Stimulated activated memory B cell treated with anti-CD40 and anti-IgM and Interleukin-4, amounts not matched to agents 10 μg/mL and 1 μg/mL and 100 μg/mL, for 72 hours (primary cell): ENCODE measurements around the gene EGFR.

Experiments
- ATAC-seq: fragments of 150-1000 bp; cut with Tn5 transposase; 2 replicates; pipeline ENCODE4 v1.10.0; 2021
- H3K27ac Mint-ChIP-seq: one replicate; pipeline ENCODE4 v1.8.0; 2022; ENCODE audit warnings: mild to moderate bottlenecking, mixed read lengths
- H3K27me3 Mint-ChIP-seq: one replicate; pipeline ENCODE4 v1.8.0; 2022; ENCODE audit warnings: mixed read lengths
- H3K36me3 Mint-ChIP-seq: one replicate; pipeline ENCODE4 v1.8.0; 2022; ENCODE audit warnings: mixed read lengths
- H3K4me1 Mint-ChIP-seq: one replicate; pipeline ENCODE4 v1.8.0; 2022; ENCODE audit warnings: mixed read lengths
- H3K4me3 Mint-ChIP-seq: one replicate; pipeline ENCODE4 v1.8.0; 2022; ENCODE audit warnings: mild to moderate bottlenecking, moderate library complexity, mixed read lengths
- H3K9me3 Mint-ChIP-seq: one replicate; pipeline ENCODE4 v1.8.0; 2022; ENCODE audit warnings: mixed read lengths

EGFR gene

GRCh38 chr7:55244006-55244745 lies 225.4 kb downstream of the EGFR start:
- no peaks in the 10 kb centered on the region for H3K4me1 Mint-ChIP-seq
- no peak overlapping the region for H3K27ac Mint-ChIP-seq
- H3K27me3 Mint-ChIP-seq = peaks cover 16% of the 10 kb centered on the region
- H3K9me3 Mint-ChIP-seq = no peaks in the 10 kb centered on the region
- ATAC-seq = no peak
- H3K36me3 Mint-ChIP-seq = no peaks in the 10 kb centered on the region
- H3K4me3 Mint-ChIP-seq = no peak overlapping the region

DNA sequence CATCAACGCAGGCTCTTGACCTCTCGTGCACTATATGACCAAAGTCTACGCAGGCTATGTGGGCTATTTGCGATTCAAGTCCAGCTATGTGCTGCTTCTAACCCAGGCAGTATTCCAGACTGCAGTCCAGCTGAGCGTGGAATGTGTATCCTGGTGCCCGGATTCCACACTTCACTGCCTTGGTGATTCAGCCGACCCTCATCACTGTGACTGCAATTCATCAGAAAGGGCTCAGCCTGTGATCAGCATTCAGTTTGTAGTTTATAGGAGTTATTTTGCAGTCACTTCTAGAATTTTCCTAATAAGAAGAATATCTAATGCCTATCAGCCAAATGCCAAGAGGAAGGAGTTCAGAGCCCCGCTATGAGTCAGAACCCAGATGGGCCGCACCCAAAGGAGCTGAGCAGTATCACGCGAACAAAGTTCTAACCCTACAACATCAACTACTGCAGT lies 226.5 kb downstream of the EGFR start:
- no peak for ATAC-seq
- H3K36me3 Mint-ChIP-seq = no peaks in the 10 kb centered on the region
- no peaks in the 10 kb centered on the region for H3K9me3 Mint-ChIP-seq
- H3K27ac Mint-ChIP-seq = no peak overlapping the region
- peaks cover 16% of the 10 kb centered on the region for H3K27me3 Mint-ChIP-seq
- no peak overlapping the region for H3K4me3 Mint-ChIP-seq
- no peaks in the 10 kb centered on the region for H3K4me1 Mint-ChIP-seq

DNA sequence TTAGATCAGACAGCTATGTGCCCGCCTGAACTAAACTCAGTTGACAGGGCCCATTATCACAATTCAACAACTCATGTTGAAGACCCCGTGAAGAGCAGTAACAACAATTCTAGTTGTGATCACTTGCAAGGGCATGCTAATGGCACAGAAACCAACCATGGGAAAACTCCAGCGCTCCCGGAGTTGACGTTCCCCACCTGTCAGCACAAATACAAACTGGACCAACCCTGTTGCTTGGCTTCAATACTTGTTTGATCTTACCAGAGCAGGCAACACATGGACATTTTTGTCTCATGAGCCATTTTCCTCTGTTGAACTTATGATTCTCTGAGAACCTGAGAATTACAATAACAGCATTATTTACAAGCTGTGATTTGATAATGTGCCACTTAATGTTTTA lies 227.4 kb downstream of the EGFR start:
- no peak overlapping the region for H3K4me3 Mint-ChIP-seq
- H3K4me1 Mint-ChIP-seq = no peaks in the 10 kb centered on the region
- no peak for ATAC-seq
- peaks cover 23% of the 10 kb centered on the region for H3K27me3 Mint-ChIP-seq
- H3K9me3 Mint-ChIP-seq = no peaks in the 10 kb centered on the region
- no peaks in the 10 kb centered on the region for H3K36me3 Mint-ChIP-seq
- no peak overlapping the region for H3K27ac Mint-ChIP-seq

- H3K27ac Mint-ChIP-seq = no peak overlapping the region
- H3K4me1 Mint-ChIP-seq = no peaks in the 10 kb centered on the region
- no peak for ATAC-seq
- no peaks in the 10 kb centered on the region for H3K9me3 Mint-ChIP-seq
- H3K36me3 Mint-ChIP-seq = no peaks in the 10 kb centered on the region
- H3K4me3 Mint-ChIP-seq = no peak overlapping the region
- H3K27me3 Mint-ChIP-seq = peaks cover 31% of the 10 kb centered on the region
Measured at GRCh38 chr7:55247428-55247827, 228.6 kb downstream of the EGFR start.

DNA sequence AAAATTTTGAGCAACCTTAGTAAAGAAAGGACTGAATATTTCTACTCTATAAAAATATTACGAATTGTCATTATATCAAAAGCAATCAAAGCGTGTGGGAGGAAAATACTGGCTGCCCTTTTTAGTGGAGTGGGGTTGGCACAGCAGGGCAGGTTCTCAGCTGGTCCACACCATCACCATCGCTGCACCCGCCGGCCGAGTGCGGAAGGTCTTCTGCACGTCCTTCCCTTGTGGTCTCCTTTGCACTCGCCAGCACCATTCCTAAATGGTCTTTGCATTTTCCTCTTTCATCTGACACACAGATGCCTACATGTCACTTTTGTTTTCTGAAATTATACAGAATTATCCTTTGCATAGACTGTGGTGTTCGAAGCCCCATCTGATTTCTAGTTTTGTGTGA lies 229.7 kb downstream of the EGFR start:
- Mint-ChIP-seq H3K4me1 (no peaks in the 10 kb centered on the region), H3K9me3 (no peaks in the 10 kb centered on the region), H3K4me3 (no peak overlapping the region), H3K27ac (no peak overlapping the region), H3K36me3 (no peaks in the 10 kb centered on the region), H3K27me3 (peaks cover 42% of the 10 kb centered on the region)
- no peak for ATAC-seq

DNA sequence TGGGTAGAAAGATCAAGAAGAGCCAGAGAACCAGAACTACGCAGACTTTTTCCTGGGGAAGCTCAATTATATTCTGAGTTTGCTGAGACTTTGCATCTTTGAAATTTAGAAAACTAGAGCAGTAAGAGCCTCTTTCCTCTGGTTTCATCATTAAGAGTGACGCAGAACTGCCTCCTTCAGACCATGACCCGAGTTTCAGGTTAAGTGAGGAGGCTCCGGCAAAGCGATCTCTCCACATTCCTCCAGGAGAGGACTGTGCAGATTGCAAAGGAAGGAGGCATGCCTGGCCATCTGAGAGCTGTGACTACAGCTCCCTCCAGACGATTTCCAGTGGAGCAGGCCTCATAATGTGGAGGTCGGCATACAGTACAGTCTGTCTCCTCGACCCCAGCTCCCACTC lies 230.5 kb downstream of the EGFR start:
- ATAC-seq = no peak
- Mint-ChIP-seq H3K4me3 (no peak overlapping the region), H3K4me1 (peaks cover under 1% of the 10 kb centered on the region), H3K9me3 (no peaks in the 10 kb centered on the region), H3K27ac (no peak overlapping the region), H3K27me3 (peaks cover 47% of the 10 kb centered on the region), H3K36me3 (no peaks in the 10 kb centered on the region)

DNA sequence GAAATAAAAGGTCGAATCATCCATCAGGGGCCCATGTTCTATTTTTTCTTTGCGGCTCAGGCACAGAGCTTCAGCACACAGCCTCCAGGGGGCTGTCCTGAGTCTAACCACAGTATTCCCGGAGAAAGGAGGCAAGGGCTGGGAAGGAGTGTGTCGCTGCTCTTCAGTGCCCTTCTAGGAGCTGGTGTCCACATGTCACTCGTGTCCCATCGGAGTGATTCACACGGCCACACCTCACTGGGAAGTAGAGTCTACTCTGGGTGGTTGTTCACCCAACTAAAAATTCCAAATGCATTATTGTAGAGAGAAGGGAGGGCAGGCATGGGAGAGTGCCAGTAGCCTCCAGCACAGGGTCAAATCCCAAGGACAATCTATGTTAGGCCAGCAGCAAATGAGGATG lies 231.5 kb downstream of the EGFR start:
- no peak overlapping the region for H3K27ac Mint-ChIP-seq
- H3K4me3 Mint-ChIP-seq = no peak overlapping the region
- peaks cover 7% of the 10 kb centered on the region for H3K4me1 Mint-ChIP-seq
- H3K36me3 Mint-ChIP-seq = no peaks in the 10 kb centered on the region
- H3K27me3 Mint-ChIP-seq = peaks cover 53% of the 10 kb centered on the region
- no peaks in the 10 kb centered on the region for H3K9me3 Mint-ChIP-seq
- no peak for ATAC-seq

DNA sequence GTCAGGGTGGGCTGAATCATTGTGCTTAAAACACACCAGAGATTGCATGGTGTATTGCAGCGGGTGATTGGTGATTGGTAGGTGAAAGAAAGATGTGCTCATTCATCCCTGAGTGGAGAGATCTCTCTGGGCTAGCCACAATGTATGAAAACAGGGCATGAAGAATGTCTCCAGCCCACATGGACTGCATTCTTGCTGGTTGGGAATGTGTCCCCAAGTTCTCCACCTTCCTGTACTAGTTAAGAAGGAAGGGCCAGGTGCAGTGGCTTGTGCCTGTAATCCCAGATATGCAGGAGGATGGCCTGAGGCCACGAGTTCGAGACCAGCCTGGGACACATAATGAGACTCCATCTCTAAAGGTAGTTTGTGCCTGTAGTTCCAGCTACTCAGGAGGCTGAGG lies 232.5 kb downstream of the EGFR start:
- peaks cover 63% of the 10 kb centered on the region for H3K27me3 Mint-ChIP-seq
- H3K9me3 Mint-ChIP-seq = no peaks in the 10 kb centered on the region
- no peak overlapping the region for H3K4me3 Mint-ChIP-seq
- H3K27ac Mint-ChIP-seq = no peak overlapping the region
- no peaks in the 10 kb centered on the region for H3K36me3 Mint-ChIP-seq
- no peak for ATAC-seq
- peaks cover 15% of the 10 kb centered on the region for H3K4me1 Mint-ChIP-seq

GRCh38 chr7:55251911-55252310 lies 233.1 kb downstream of the EGFR start:
- no peak for ATAC-seq
- no peaks in the 10 kb centered on the region for H3K9me3 Mint-ChIP-seq
- H3K4me1 Mint-ChIP-seq = peaks cover 15% of the 10 kb centered on the region
- peaks cover 69% of the 10 kb centered on the region for H3K27me3 Mint-ChIP-seq
- H3K27ac Mint-ChIP-seq = no peak overlapping the region
- H3K36me3 Mint-ChIP-seq = no peaks in the 10 kb centered on the region
- no peak overlapping the region for H3K4me3 Mint-ChIP-seq

DNA sequence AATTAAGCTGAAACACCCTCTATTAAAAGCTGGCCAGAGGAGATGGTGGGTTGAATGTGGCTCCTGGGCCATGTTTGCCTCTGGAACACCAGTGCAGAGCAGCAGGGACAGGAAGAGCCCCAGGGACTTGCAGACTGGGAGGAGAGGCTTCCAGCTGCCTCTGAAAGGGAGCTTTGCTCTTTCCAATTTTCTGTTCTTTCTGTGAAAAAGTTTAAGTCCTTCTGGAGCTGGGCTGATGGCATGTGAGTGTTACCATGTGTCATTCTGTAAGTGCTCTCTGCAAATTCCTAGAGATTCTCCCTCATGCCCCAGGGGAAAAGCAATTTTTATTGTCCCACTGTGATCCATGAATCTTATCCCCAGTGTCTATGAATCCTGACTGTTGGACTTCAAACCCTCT lies 233.6 kb downstream of the EGFR start:
- Mint-ChIP-seq H3K4me3 (no peak overlapping the region), H3K27ac (no peak overlapping the region), H3K9me3 (no peaks in the 10 kb centered on the region), H3K4me1 (peaks cover 15% of the 10 kb centered on the region), H3K36me3 (no peaks in the 10 kb centered on the region), H3K27me3 (peaks cover 74% of the 10 kb centered on the region)
- no peak for ATAC-seq

DNA sequence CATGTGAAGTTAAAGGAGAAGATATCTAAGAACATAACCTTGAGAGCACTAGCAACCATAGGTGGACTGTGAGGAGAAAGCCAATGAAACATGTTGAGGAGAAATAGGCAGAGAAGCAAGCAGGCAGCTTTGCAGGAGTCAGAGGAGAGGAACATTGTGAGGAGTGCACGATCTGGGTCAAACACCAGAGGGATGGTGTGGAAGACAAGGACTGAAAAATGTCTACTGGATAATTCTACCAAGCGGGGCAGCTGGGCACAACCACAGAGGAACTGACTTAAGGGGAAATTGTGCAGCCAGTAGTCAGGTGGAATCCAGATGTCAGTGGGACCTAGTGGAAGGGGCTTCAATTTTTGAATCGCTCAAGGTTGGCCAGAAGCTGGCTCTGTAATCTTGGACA lies 234.4 kb downstream of the EGFR start:
- Mint-ChIP-seq H3K27me3 (peaks cover 75% of the 10 kb centered on the region), H3K36me3 (no peaks in the 10 kb centered on the region), H3K4me1 (peaks cover 15% of the 10 kb centered on the region), H3K27ac (no peak overlapping the region), H3K9me3 (no peaks in the 10 kb centered on the region), H3K4me3 (no peak overlapping the region)
- no peak for ATAC-seq

GRCh38 chr7:55254242-55254595 lies 235.4 kb downstream of the EGFR start:
- H3K9me3 Mint-ChIP-seq = no peaks in the 10 kb centered on the region
- peaks cover 75% of the 10 kb centered on the region for H3K27me3 Mint-ChIP-seq
- no peak overlapping the region for H3K27ac Mint-ChIP-seq

GRCh38 chr7:55254596-55255495 lies 236.0 kb downstream of the EGFR start:
- H3K36me3 Mint-ChIP-seq = no peaks in the 10 kb centered on the region
- no peak overlapping the region for H3K27ac Mint-ChIP-seq
- H3K9me3 Mint-ChIP-seq = no peaks in the 10 kb centered on the region
- peak overlapping the region; percentile 81 for H3K4me3 Mint-ChIP-seq
- ATAC-seq = peak; percentile 74
- peaks cover 76% of the 10 kb centered on the region for H3K27me3 Mint-ChIP-seq
- peaks cover 15% of the 10 kb centered on the region for H3K4me1 Mint-ChIP-seq

More at GRCh38 chr7:55254242-55254595, 235.4 kb downstream of the EGFR start:
- ATAC-seq = no peak
- Mint-ChIP-seq H3K36me3 (no peaks in the 10 kb centered on the region), H3K4me3 (peak overlapping the region; percentile 59), H3K4me1 (peaks cover 15% of the 10 kb centered on the region)

- peak; percentile 90 for ATAC-seq
- Mint-ChIP-seq H3K9me3 (no peaks in the 10 kb centered on the region), H3K4me1 (peaks cover 15% of the 10 kb centered on the region), H3K27ac (no peak overlapping the region), H3K4me3 (peak overlapping the region; percentile 81), H3K27me3 (peaks cover 76% of the 10 kb centered on the region), H3K36me3 (no peaks in the 10 kb centered on the region)
Measured at GRCh38 chr7:55255496-55256445, 237.0 kb downstream of the EGFR start.

DNA sequence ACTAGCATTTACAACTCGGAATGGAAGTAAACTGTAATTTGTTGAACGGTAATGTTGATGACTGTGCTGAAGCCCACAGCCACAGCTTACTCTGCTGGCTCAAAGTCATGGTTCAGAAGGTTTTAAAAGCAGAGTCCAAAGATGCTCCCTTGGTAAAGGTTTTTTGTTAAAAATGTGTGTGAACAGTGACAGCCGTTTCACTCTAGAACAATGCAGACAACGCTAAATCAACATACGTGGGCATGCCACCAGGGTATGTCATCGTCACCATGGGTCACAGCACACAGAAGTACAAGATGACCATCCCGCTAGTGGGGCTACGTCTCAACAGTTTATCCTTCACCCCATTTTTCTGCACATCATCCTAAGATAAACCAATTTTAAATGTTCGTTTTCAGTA lies 239.8 kb downstream of the EGFR start:
- Mint-ChIP-seq H3K27ac (no peak overlapping the region), H3K4me3 (no peak overlapping the region), H3K9me3 (no peaks in the 10 kb centered on the region), H3K4me1 (peaks cover 15% of the 10 kb centered on the region), H3K27me3 (peaks cover 81% of the 10 kb centered on the region), H3K36me3 (no peaks in the 10 kb centered on the region)
- ATAC-seq = no peak
